Measurements from ENCODE around the gene CYP2F1. TPM values are rescaled to one million over a fixed set of nuclear protein-coding genes. Genes with fewer than 3 reads are reported as not detected.

Gene CYP2F1
- polyA plus RNA-seq (2013, experiment 1 of 4): not detected
- polyA plus RNA-seq (2013, experiment 2 of 4): 0.21 TPM
- not detected for polyA plus RNA-seq (2013, experiment 3 of 4)
- polyA plus RNA-seq (2013, experiment 4 of 4): not detected

- no peaks in the 10 kb centered on the region for H3K9me3 ChIP-seq (ENCODE audit: control insufficient read depth, low read length)
- no peaks in the 10 kb centered on the region for H3K36me3 ChIP-seq (ENCODE audit: control insufficient read depth, insufficient read depth, low read length)
- WGBS, 2 experiments: 81 to 84% methylated on average over 6 of the region's 7 CpGs
- no peak within 1 kb of the TSS for H3K4me3 ChIP-seq (ENCODE audit: insufficient read depth, low read depth, low read length)
- H3K27me3 ChIP-seq (ENCODE audit: control insufficient read depth, insufficient read depth, low read length, poor library complexity, severe bottlenecking): no peaks in the 10 kb centered on the region
- H3K4me1 ChIP-seq (ENCODE audit: control insufficient read depth, insufficient read depth, low read length): no peaks in the 10 kb centered on the region
- H3K27ac ChIP-seq (ENCODE audit: insufficient read depth, low read depth, low read length, poor library complexity, severe bottlenecking): no peak within 1 kb of the TSS
Measured at GRCh38 chr19:41114132-41114531, at the start of gene CYP2F1. Gene CYP2F1 (plus strand): TSS chr19:41114432. CDS start chr19:41116189, 1,757 bp downstream.

DNA sequence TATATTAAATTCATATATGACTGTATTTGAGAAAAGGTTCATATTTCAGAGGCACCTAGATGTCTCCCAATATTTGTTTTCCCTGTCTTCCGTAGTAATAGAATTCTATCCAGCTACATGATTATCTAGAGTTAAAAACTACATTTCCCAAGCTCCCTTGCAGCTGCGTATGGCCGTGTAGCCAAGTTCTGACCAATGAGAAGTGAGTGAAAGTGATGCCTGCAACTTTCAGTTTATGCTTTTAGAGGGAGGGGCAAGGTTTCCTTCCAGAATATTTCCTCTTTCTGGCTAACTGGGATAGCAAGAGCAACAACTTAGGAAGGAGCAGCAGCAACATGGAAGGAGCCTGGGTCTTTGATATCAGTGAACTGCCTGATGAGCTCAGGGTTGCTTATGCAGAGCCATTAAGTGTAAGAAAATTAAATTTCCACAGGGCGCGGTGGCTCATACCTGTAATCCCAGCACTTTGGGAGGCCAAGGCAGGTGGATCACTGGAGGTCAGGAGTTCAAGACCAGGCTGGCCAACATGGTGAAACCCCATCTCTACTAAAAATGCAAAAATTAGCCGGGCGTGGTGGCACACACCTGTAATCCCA lies 49.2 kb upstream of the CYP2F1 start:
- 66 to 69% methylated on average over 7 of the region's 7 CpGs for WGBS, 2 experiments
- Histone ChIP-seq H3K4me3 (ENCODE audit: insufficient read depth, low read depth, low read length) (no peak overlapping the region), H3K27me3 (ENCODE audit: control insufficient read depth, insufficient read depth, low read length, poor library complexity, severe bottlenecking) (no peaks in the 10 kb centered on the region), H3K4me1 (ENCODE audit: control insufficient read depth, insufficient read depth, low read length) (no peaks in the 10 kb centered on the region), H3K9me3 (ENCODE audit: control insufficient read depth, low read length) (no peaks in the 10 kb centered on the region), H3K27ac (ENCODE audit: insufficient read depth, low read depth, low read length, poor library complexity, severe bottlenecking) (no peak overlapping the region), H3K36me3 (ENCODE audit: control insufficient read depth, insufficient read depth, low read length) (no peaks in the 10 kb centered on the region)

- no peaks in the 10 kb centered on the region for H3K27me3 ChIP-seq (ENCODE audit: control insufficient read depth, insufficient read depth, low read length, poor library complexity, severe bottlenecking)
Measured at GRCh38 chr19:41076286-41076685, 37.9 kb upstream of the CYP2F1 start.

DNA sequence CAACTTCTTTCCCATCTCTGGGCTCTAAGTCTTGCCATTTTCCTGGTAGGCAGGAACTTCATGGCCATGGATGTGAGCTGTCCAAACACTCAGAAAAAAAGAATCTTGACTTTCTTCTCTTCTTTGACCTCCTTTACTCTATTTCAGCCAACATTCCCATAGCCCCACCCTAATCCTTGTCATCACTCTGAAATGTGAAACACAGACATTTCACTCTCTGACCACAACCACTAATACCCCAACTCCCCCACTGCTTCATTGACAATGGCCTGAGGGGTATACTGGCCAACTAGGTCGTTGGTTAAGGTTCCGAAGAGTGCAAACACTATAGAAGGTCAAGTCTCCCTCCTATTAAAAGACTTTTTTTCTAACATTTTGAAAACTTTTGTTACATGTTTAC lies 30.7 kb upstream of the CYP2F1 start:
- no peak overlapping the region for H3K27ac ChIP-seq (ENCODE audit: insufficient read depth, low read depth, low read length, poor library complexity, severe bottlenecking)
- no peak overlapping the region for H3K4me3 ChIP-seq (ENCODE audit: insufficient read depth, low read depth, low read length)
- H3K9me3 ChIP-seq (ENCODE audit: control insufficient read depth, low read length): no peaks in the 10 kb centered on the region
- H3K27me3 ChIP-seq (ENCODE audit: control insufficient read depth, insufficient read depth, low read length, poor library complexity, severe bottlenecking): peaks cover 9% of the 10 kb centered on the region
- H3K36me3 ChIP-seq (ENCODE audit: control insufficient read depth, insufficient read depth, low read length): no peaks in the 10 kb centered on the region
- WGBS, 2 experiments: 83 to 91% methylated on average over 2 of the region's 2 CpGs
- no peaks in the 10 kb centered on the region for H3K4me1 ChIP-seq (ENCODE audit: control insufficient read depth, insufficient read depth, low read length)

More at GRCh38 chr19:41076286-41076685, 37.9 kb upstream of the CYP2F1 start:
- H3K4me3 ChIP-seq (ENCODE audit: insufficient read depth, low read depth, low read length): no peak overlapping the region
- H3K4me1 ChIP-seq (ENCODE audit: control insufficient read depth, insufficient read depth, low read length): no peaks in the 10 kb centered on the region
- H3K9me3 ChIP-seq (ENCODE audit: control insufficient read depth, low read length): no peaks in the 10 kb centered on the region
- no peak overlapping the region for H3K27ac ChIP-seq (ENCODE audit: insufficient read depth, low read depth, low read length, poor library complexity, severe bottlenecking)
- WGBS, 2 experiments: 98 to 100% methylated on average over 1 to 3 of the region's 3 CpGs
- no peaks in the 10 kb centered on the region for H3K36me3 ChIP-seq (ENCODE audit: control insufficient read depth, insufficient read depth, low read length)

GRCh38 chr19:41085748-41086415 lies 28.4 kb upstream of the CYP2F1 start:
- Histone ChIP-seq H3K27ac (ENCODE audit: insufficient read depth, low read depth, low read length, poor library complexity, severe bottlenecking) (no peak overlapping the region), H3K27me3 (ENCODE audit: control insufficient read depth, insufficient read depth, low read length, poor library complexity, severe bottlenecking) (peaks cover 32% of the 10 kb centered on the region)
- WGBS, 2 experiments: 78 to 86% methylated on average over 1 of the region's 1 CpG

DNA sequence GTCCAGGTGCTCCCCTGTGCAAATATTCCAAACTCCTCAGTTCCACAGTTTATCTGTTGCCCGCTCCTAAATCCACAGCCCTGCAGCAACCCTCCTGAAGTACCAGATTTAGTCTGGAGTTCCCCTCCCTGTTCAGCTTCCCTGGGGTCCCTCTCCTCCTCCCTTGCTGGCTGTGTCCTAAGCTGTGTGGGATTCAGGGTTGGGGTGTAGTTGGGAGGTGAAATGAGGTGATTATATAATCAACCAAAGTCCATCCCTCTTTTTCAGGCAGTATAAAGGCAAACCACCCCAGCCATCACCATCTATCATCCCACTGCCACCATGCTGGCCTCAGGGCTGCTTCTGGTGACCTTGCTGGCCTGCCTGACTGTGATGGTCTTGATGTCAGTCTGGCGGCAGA lies 26.1 kb upstream of the CYP2F1 start, which contains the start of gene CYP2A13:
CYP2A13 (plus strand) TSS at position 301 of the 400 bp plus-strand sequence; CDS start at position 322, 21 bp downstream.
- peaks cover 4% of the 10 kb centered on the region for H3K4me1 ChIP-seq (ENCODE audit: control insufficient read depth, insufficient read depth, low read length)
- H3K9me3 ChIP-seq (ENCODE audit: control insufficient read depth, low read length): no peaks in the 10 kb centered on the region
- H3K4me3 ChIP-seq (ENCODE audit: insufficient read depth, low read depth, low read length): no peak within 1 kb of the TSS
- 90 to 96% methylated on average over 1 to 2 of the region's 2 CpGs for WGBS, 2 experiments
- H3K27me3 ChIP-seq (ENCODE audit: control insufficient read depth, insufficient read depth, low read length, poor library complexity, severe bottlenecking): peaks cover 43% of the 10 kb centered on the region
- no peak within 1 kb of the TSS for H3K27ac ChIP-seq (ENCODE audit: insufficient read depth, low read depth, low read length, poor library complexity, severe bottlenecking)
- H3K36me3 ChIP-seq (ENCODE audit: control insufficient read depth, insufficient read depth, low read length): no peaks in the 10 kb centered on the region

More at GRCh38 chr19:41085748-41086415, 28.4 kb upstream of the CYP2F1 start:
- Histone ChIP-seq H3K36me3 (ENCODE audit: control insufficient read depth, insufficient read depth, low read length) (no peaks in the 10 kb centered on the region), H3K9me3 (ENCODE audit: control insufficient read depth, low read length) (no peaks in the 10 kb centered on the region), H3K4me1 (ENCODE audit: control insufficient read depth, insufficient read depth, low read length) (peaks cover 4% of the 10 kb centered on the region), H3K4me3 (ENCODE audit: insufficient read depth, low read depth, low read length) (no peak overlapping the region)

DNA sequence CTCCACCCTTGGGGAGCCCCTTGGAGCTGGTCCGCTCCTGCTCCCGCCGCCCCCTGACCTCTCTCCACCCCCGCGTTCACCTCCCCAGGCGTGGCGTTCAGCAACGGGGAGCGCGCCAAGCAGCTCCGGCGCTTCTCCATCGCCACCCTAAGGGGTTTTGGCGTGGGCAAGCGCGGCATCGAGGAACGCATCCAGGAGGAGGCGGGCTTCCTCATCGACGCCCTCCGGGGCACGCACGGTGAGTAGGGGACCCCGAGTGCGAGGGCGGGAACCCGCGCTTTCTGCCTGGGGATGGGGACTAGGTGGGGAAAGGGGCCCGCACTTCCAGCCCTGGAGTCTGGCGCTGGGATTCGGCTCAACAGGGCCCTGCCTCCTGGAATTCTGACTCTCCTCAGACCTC lies 24.3 kb upstream of the CYP2F1 start:
- Histone ChIP-seq H3K36me3 (ENCODE audit: control insufficient read depth, insufficient read depth, low read length) (no peaks in the 10 kb centered on the region), H3K27ac (ENCODE audit: insufficient read depth, low read depth, low read length, poor library complexity, severe bottlenecking) (no peak overlapping the region), H3K4me3 (ENCODE audit: insufficient read depth, low read depth, low read length) (peak overlapping the region; percentile 23), H3K4me1 (ENCODE audit: control insufficient read depth, insufficient read depth, low read length) (peaks cover 4% of the 10 kb centered on the region), H3K9me3 (ENCODE audit: control insufficient read depth, low read length) (no peaks in the 10 kb centered on the region), H3K27me3 (ENCODE audit: control insufficient read depth, insufficient read depth, low read length, poor library complexity, severe bottlenecking) (peaks cover 43% of the 10 kb centered on the region)
- WGBS, 2 experiments: 2% methylated on average over 32 of the region's 32 CpGs

DNA sequence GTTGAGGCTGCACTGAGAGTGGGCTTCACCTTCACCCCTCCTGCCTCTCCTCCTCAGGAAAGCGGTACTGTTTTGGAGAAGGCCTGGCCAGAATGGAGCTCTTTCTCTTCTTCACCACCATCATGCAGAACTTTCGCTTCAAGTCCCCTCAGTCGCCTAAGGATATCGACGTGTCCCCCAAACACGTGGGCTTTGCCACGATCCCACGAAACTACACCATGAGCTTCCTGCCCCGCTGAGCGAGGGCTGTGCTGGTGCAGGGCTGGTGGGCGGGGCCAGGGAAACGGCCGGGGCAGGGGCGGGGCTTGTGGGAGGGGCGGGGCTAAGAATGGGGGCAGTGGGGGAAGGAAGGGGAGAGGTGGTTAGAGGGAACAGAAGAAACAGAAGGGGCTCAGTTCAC lies 18.5 kb upstream of the CYP2F1 start:
- Histone ChIP-seq H3K27ac (ENCODE audit: insufficient read depth, low read depth, low read length, poor library complexity, severe bottlenecking) (no peak overlapping the region), H3K27me3 (ENCODE audit: control insufficient read depth, insufficient read depth, low read length, poor library complexity, severe bottlenecking) (peaks cover 13% of the 10 kb centered on the region), H3K4me1 (ENCODE audit: control insufficient read depth, insufficient read depth, low read length) (no peaks in the 10 kb centered on the region), H3K4me3 (ENCODE audit: insufficient read depth, low read depth, low read length) (no peak overlapping the region), H3K9me3 (ENCODE audit: control insufficient read depth, low read length) (no peaks in the 10 kb centered on the region), H3K36me3 (ENCODE audit: control insufficient read depth, insufficient read depth, low read length) (no peaks in the 10 kb centered on the region)
- WGBS, 2 experiments: 79 to 81% methylated on average over 15 of the region's 15 CpGs

GRCh38 chr19:41096353-41096752 lies 17.9 kb upstream of the CYP2F1 start:
- no peak overlapping the region for H3K4me3 ChIP-seq (ENCODE audit: insufficient read depth, low read depth, low read length)
- H3K9me3 ChIP-seq (ENCODE audit: control insufficient read depth, low read length): no peaks in the 10 kb centered on the region
- no peaks in the 10 kb centered on the region for H3K4me1 ChIP-seq (ENCODE audit: control insufficient read depth, insufficient read depth, low read length)
- 89 to 92% methylated on average over 7 of the region's 7 CpGs for WGBS, 2 experiments
- H3K27ac ChIP-seq (ENCODE audit: insufficient read depth, low read depth, low read length, poor library complexity, severe bottlenecking): no peak overlapping the region
- peaks cover 6% of the 10 kb centered on the region for H3K27me3 ChIP-seq (ENCODE audit: control insufficient read depth, insufficient read depth, low read length, poor library complexity, severe bottlenecking)
- no peaks in the 10 kb centered on the region for H3K36me3 ChIP-seq (ENCODE audit: control insufficient read depth, insufficient read depth, low read length)

GRCh38 chr19:41097302-41097701 lies 16.9 kb upstream of the CYP2F1 start:
- no peak overlapping the region for H3K4me3 ChIP-seq (ENCODE audit: insufficient read depth, low read depth, low read length)
- 91 to 93% methylated on average over 2 of the region's 2 CpGs for WGBS, 2 experiments
- no peaks in the 10 kb centered on the region for H3K27me3 ChIP-seq (ENCODE audit: control insufficient read depth, insufficient read depth, low read length, poor library complexity, severe bottlenecking)
- H3K27ac ChIP-seq (ENCODE audit: insufficient read depth, low read depth, low read length, poor library complexity, severe bottlenecking): no peak overlapping the region
- no peaks in the 10 kb centered on the region for H3K4me1 ChIP-seq (ENCODE audit: control insufficient read depth, insufficient read depth, low read length)
- H3K9me3 ChIP-seq (ENCODE audit: control insufficient read depth, low read length): no peaks in the 10 kb centered on the region
- no peaks in the 10 kb centered on the region for H3K36me3 ChIP-seq (ENCODE audit: control insufficient read depth, insufficient read depth, low read length)

Measured in ectodermal cell (in vitro differentiated cells).